Brain pericyte (primary cell): ENCODE measurements around the gene YPEL1.
A peak's percentile ranks its signal among the peaks of the same experiment; 100 is the strongest.
"Not testable (repeated sequence)": the region's sequence is repeated elsewhere in the genome, so short reads cannot be mapped to it uniquely, and the experiment has no call there.

Experiments used
- DNase-seq: peaks from one replicate; pipeline ENCODE4 v3.0.0-alpha.2; 2012; ENCODE audit warnings: low read depth, low spot score

The YPEL1 gene

DNA sequence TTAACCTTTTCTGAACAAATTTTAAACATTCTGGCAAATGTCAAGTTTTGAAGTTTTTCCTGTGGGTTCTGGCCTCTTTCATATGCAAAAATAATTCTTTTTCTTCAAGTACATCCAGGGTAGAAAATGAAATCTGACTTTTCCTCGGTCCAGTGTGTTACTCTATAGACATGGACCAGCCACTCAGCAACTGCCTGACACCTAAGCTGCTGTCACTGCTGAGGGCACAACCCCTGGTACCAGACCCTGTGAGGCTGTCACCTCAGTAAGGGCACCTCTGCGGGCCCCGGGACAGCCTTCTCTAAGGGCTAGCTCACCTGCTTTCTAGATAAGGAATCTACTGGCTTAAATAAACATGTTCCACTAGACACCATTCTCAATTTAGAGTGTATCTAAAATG lies 36.0 kb downstream of the YPEL1 start:
- DNase-seq: no peak

DNA sequence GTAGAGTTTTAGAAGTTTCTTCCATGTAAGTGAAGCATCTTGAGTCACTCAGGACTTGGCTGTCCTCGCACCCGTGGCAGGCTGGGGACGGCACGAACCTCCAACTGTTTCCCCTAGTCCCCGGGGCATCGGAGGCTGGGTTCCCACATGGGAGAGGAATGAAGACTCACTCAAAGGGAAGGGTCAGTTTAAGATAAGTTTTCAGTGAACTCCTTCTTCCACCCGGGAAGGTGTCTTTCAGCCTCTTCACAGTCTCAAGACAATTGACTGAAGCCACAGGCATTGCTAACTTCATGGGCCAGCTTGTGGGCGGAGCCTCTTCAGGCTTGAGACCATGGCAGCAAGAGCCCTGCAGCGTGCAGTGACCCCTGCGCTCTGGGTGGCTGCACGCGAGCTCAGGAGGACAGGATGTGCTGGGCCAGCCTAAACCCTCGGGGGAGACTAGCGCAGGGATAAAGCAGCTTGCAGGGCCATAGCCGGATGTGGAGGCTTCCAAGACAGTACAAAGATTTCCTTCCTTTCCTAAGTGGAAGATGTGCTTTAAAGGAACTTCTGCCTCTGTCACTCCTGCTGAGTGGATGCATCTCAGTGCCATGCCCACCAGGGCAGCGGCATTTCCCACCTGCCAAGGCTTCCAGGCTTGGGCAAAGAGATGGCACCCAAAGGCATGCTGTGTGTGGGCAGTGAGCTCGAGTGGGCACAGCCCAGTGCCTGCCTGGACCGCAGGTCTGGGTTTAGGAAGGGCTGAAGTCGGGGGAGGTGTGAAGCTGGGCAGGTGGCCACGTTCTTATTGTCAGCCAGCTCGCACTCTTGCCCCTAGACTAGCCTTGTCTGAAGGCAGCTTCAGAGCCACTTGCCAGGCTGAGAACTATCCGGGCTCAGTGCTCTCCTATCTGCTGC lies 36.9 kb downstream of the YPEL1 start:
- peak; percentile 56 for DNase-seq

DNA sequence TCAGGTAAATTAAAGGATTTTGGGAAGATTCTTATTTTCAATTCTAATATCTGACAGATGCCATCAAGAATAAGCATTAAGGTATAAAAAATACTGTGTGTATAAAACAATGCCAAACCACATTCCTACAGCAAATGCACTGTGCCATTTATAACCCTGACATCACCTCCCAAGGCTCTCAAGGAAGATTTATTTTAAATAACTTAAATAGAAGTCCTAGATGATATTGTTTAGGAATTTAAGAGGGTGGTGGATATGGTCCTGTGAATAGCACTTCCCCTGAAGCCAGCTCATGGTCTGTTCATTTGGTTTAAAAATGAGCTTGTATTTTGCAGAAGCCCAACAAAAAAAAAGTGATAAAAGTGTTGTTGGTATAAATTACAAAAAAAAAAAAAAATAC lies 37.7 kb downstream of the YPEL1 start:
- no peak for DNase-seq

DNA sequence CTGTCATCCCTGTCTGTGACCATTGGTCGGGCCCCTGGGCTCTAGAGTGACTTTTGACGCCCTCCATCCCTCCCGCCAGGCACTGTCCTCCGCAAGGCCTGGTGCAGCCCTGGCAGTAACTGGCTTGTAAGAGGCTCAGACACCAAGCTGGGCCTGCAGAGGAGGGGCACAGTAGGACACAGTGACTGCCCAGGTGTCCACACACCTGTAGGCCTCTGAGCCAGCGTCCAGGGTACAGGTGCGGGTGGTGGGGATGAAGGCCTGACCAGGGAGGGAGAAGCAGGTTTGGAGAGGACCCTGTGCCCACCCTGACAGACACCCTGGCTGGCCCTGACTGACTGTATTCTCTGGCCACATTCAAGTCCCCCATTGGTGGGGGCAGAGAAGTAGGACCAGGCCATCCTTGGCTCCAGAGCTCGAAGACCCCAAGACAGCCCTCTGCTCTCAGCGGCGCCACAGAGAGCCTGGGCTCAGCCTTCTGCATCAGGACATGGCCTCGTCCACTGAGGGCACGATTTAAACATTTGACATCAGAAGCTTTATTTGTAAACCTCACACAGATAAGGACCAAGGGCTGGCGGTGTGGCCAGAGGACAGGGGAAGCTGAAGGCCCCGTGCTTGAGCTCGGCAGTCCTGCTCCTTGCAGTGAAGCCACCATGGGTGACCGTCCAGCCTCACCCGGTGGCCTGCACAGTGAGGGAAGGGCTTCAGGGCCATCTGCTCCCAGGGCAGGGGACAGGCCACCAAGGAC lies 38.4 kb downstream of the YPEL1 start:
- DNase-seq: no peak

DNA sequence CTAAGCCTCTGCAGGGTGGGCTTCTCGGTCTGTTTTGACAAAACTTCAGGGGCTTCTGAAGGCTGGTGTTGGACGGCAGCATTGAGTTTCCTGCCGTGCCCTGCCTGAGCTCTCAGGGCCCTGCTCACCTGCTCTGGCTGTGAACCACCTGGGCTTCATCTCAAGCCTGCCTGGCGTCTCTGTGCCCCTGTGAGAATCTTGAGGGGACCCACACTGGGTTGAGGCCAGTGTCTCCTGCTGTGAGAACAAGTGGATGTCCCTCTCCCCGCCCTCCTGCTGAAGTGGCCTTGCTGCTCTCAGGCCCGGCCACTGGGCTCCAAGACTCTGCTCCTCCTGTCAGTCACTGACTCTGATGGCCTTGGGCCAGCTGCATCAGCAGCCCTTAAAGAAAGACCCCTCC lies 39.5 kb downstream of the YPEL1 start:
- DNase-seq: no peak

DNA sequence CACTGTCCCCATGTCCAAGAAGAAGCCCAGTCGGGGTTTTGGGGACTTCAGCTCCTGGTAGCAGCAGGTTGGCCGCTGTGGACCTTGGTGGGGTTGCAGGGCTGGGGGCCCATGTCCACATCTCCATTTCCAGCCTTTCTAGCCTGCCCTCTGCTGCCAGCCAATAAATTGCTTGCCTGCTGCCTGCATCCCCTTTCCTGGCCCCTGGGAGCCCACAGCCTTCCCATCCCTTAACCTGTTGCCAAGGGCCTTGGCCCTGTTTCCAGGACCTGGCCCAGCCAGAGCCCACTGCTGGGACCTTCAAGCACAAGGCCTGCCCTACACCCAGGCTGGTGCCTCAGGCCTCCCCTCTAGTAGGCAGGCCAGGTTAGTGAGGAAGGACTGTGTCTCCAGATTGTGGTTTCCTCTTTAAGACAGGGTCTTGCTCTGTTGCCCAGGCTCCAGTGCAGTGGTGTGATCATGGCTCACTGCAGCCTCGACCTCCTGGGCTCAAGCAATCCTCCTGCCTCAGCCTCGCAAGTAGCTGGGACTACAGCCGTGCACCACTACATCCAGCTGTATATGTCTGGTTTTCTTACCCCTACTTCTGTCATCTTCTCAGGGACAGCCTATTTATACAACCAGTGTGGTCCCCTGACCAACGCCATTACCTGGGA lies 40.0 kb downstream of the YPEL1 start:
- no peak for DNase-seq

DNA sequence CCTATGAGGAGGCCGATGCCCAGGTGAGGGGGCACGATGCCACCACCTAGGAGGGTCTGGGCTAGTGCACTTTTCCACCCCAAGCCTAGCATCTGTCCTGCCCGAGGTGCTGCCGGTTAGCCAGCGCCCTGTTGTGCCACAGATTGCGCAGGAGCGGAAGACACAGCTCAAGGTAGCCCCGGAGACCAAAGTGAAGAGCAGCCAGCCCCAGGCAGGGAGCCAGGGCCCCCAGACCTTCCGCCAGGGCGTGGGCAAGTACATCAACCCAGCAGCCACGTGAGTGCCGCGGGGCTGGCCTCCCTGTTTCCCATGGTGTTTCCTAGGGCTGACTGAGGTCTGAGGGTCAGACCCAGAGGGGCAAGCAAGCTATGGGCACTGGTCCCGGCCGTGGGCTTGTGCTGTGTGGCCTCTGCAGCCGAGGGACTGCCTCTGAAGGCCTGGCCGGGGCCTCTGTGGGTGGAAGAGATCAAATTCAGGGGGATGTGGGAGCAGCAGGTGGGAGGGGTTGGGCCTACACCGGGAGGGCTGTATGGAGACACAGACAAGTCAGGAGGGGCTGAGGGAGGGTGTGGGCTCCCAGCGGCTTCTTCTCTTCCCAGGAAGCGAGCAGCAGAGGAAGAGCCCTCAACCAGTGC lies 40.7 kb downstream of the YPEL1 start:
- no peak for DNase-seq

DNA sequence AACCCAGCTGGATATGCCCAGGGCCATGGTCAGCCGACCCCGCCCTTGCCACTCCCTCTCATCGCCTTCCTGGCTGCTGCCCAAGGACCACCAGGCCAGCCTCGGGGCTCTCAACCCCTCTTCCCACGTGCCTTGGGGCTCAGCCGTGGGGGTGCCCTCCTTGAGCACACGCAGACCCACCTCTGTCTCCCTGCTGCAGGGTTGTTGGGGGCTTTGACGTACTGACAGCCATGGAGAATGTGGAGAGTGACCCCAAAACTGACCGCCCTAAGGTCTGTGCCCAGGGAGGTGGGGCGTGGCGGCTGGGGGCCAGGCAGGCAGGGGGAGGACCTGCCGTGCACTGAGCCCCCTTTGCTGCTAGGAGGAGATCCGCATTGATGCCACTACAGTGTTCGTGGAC lies 41.2 kb downstream of the YPEL1 start:
- DNase-seq: no peak

DNA sequence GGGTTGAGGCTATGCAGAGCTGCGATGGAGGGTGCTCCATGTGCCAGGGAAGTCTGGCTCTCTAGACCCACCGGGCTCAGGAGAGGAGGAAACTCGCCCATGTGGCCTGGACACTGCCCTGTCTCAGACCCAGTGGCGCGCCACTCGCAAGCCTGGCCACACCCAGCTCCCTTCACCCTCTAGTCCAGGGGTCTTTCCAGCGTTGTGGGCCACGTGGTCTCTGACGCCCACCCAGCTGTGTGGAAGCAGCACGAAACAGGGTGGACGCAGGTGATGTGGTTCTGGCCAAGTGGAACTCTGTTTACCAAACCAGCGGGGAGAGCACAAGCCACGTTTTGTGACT lies 41.6 kb downstream of the YPEL1 start:
- DNase-seq: no peak

DNA sequence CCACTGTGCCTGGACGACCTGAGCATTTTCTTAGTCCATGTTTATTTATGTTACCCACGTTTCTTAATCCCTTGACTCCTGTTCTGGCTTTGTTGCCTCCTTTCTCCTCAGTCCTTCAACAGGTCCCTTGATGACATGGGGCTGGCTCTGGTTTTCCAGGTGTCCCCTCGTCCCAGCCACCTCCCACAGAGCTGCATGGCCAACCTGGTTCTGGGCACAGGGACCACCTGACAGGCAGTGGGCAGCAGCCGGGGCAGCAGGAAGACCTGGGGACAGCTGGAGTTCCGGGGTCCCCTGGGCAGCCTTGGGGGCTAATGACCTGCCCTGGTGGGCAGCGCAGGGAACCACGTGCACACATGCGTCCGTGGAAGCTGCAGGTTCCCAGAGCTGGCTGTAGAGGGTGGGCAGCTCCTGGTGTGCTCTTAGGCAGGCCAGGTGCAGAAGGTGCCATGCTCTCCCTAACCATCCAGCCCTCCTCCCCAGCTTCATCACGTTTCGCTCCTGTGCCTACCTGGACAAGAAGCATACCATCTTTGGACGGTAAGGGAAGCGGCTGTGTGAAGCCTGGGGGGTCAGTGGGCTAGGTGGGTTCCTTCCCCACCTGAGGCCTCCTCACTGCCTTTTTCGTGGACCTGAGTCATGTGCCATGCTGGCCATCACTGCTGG lies 42.1 kb downstream of the YPEL1 start:
- no peak for DNase-seq

DNA sequence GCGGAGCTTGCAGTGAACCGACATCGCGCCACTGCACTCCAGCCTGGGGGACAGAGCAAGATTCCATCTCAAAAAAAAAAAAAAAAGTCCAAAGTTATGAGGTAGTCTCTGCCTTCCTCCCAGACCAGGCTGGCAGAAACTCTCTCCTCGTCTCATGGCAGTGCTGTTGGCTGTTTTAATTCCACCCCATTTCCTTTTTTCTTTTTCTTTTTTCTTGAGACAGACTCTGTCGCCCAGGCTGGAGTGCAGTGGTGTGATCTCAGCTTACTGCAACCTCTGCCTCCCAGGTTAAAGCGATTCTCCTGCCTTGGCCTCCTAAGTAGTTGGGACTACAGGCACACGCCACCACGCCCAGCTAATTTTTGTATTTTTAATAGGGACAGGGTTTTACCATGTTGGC lies 42.7 kb downstream of the YPEL1 start:
- not testable (repeated sequence) for DNase-seq

DNA sequence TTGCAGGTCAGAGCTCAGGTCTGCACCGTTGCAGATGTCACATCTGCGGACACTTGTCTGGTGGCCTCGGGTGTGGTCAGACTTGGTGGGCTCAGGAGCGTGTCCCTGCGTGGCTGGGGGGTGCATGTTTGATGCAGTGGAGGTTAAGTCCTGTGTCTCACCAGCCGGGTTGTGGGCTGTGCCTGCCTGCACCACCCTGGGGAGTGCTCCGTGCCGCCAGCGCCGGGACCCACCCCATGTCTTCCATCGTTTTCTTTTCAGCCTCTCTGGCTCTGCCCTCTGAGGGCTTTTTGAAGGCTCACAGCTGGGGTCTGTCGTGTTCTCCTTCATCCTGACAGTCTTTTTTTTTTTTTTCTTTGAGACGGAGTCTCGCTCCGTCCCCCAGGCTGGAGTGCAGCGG lies 43.8 kb downstream of the YPEL1 start:
- DNase-seq: no peak

DNA sequence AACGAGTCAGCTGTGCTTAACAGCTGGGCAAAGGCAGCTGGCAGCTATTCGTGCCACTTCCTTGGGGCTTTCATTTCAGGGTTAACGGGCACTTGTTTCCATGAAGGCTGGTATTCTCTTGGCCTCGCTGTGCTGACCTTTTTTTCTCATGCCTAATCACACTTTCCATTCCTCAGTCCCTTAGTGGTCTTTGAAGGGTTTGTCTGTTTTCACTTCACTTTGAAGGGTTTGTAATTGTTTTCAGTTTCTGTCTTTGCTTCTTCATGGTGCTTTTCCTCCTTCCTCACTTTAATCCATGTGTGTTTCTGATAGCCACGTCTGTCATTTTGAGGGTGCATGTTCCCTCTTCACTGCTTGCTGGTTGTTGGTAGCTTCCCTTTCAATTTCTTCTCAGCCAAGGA lies 45.2 kb downstream of the YPEL1 start:
- DNase-seq: no peak

DNA sequence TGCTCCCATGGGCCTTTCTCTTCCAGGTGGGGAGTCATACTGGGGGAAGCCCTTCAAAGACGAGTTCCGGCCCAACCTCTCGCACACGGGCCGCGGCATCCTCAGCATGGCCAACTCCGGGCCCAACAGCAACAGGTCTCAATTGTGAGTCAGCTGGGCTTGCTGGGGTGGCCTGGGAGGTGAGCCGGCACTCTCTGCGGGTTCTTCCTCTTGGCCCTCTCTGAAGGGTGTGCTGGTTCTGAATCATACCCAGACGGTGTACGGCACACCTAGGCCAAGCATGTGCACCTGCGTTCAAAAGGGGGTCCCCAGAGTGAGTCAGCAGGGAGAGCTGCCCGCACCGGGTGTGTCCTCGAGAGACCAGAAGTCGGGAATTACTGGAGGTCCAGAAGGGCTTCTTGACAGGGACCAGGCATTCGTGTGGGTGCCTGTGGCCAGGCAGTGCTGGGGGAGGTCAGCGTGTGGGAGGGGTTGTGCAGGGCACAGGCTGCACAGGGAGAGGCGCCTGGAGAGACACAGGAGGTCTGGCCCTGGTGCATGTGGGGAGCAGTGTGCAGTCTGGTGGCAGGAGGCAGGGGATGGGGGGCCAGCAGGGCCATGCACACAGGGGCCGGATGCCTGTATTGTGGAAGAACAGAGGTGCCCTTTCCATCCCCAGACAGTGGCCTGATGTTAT lies 46.8 kb downstream of the YPEL1 start:
- DNase-seq: no peak

DNA sequence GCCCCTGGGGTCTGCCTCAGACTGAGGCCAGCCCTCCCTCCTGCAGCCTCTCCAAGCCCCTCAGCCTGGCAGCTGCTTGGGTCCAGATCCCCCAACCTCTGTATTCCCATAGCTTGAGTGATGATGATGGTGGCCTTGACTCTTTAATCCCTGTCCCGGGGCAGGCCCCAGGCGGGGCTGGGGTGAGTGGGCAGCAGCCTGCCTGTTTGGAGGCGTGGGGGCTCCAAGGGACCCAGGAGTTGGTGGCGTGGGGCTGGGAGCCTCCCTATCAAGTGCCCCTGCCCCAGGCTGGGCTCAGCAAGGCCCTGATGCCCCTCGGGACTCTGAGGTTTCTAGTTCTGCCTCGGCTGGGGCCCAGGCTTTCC lies 47.3 kb downstream of the YPEL1 start:
- no peak for DNase-seq

DNA sequence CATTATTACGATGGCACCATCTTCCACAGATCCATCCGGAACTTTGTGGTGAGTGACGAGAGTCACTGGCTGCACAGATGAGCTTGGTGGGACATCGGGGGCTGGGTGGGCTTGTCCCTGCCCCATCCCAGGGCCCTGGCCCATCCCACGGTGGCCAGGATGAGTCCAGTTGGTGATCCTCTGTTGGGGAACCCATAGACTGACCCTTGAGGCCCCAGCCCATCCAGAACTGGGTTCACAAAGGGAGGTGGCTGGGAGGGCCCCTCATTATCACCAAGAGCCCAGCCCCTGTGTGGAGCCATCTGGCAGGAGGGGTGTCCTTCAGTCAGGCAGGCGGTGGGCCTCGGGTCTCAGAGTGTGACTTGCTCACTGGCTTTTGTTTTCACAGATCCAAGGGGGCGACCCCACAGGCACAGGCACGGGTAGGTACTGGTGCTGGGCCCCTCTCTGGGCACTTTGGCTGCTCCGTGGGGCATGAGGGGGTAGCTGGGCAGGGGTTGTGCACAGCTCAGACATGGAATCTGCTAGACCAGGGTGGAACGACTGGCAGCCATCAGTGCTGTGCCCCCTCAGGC lies 47.8 kb downstream of the YPEL1 start:
- no peak for DNase-seq

DNA sequence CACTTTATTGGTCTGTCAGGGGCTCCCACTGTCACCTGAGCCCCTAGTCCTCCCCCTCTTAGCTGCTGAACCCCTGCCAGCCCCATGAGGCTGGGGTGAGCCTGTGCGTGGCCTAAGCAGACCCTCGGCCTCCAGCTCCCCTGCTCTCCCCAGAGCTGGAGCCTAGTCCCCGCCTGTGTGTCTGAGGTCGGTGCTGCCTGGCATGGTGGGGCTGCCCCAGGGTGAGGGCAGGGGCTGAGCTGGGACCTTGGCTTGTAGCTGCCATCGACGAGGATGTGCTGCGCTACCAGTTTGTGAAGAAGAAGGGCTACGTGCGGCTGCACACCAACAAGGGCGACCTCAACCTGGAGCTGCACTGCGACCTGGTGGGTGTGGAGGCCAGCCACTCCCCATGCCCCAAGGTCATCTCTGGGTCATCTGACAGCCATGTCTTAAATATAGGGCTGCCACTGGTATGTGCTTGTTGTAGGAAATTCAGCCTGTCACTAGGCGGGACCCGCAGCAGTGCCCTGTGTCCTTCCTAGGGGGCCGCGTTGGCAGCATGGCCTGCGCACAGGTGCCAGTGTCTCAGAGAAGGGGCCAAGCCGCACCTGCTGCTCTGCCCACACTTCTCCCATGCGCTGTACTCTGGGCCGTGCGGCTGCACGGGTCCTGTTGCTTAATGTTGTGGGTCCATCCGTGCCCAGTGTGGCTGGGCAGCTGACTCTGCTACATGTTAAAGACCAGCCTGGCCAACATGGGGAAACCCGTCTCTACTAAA lies 48.8 kb downstream of the YPEL1 start:
- no peak for DNase-seq

DNA sequence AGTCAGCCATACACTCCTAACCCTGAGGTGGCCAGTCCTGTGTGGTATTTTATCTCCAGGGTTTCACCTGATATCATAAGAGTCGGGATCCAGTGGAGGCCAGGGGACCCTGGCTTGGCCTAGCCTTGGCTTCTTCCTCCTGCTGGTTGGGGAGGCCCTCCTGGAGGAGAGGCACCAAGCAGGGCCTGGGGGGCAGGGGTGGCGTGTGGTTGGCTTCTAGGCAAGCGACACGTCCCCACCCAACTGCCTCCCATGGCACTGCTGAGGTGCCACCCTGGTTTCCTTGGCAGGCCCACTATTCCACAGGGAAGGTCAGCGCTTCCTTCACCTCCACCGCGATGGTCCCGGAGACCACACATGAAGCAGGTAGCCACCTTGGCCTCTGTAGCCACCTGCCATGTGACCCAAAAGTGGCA lies 49.4 kb downstream of the YPEL1 start:
- no peak for DNase-seq

DNA sequence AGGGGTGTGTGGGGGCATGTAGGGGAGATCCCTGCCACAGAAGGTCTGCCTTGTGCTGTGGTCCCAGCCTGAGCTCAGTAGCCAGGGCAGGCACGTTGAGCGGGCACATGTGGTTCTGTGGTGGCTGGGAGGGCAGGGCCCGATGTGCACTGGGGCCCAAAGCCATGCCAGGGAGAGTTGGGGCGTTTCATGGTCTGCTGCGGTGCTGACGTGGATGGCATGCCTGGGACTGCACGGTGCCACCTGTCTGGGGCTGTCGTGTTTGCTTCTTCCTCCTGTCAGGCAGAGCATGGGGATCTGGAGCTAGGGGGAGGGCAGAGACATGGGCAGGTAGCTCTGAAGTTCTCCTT lies 50.5 kb downstream of the YPEL1 start:
- DNase-seq: no peak

DNA sequence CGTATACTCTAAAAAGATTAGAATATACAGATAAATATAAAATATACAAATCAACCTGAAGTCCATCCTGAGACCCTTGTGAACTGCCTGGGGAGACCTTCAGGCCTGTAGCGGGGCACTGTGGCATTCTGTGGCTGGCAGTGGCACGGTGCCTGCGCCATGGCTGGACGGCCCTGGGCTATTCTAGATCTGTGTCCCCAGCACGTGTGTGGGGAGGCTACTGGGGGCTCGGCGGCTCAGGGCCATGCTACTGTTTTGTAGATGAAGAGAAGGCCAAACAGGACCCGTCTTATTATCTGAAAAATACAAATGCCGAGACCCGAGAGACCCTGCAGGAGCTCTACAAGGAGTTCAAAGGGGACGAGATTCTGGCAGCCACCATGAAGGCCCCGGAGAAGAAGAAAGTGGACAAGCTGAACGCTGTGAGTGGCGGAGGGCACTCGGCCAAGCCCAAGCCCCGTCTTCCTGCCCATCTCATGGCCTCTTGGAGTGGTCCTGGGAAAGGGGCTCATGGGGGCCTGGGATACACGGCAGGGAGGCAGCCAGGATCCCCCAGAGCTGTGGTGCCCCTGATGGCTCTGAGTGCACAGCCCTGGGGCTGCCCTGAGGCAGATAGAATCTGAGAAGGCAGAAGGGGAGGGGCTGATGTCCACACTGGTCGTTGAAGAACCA lies 51.0 kb downstream of the YPEL1 start:
- DNase-seq: no peak
